Measurements from ENCODE around the gene TMEM200A.

The TMEM200A gene

GRCh38 chr6:130382872-130383490 lies 17.2 kb downstream of the TMEM200A start:
- H3K9me3 ChIP-seq = no peaks in the 10 kb centered on the region
- no peak overlapping the region for H3K4me3 ChIP-seq
- H3K4me1 ChIP-seq = no peaks in the 10 kb centered on the region
- H3K27me3 ChIP-seq (ENCODE audit: low read depth) = no peaks in the 10 kb centered on the region
- H3K36me3 ChIP-seq (replicated peaks) = no peaks in the 10 kb centered on the region
- no peak for DNase-seq (ENCODE audit: low spot score in 2 of 2)
- in situ Hi-C loops (cut with MboI; ENCODE audit: low sequenced_read_pairs) = no loop called here

- H3K36me3 ChIP-seq (replicated peaks) = no peaks in the 10 kb centered on the region
- no peaks in the 10 kb centered on the region for H3K27me3 ChIP-seq (ENCODE audit: low read depth)
- in situ Hi-C loops (cut with MboI; ENCODE audit: low sequenced_read_pairs) = no loop called here
- no peaks in the 10 kb centered on the region for H3K4me1 ChIP-seq
- DNase-seq (ENCODE audit: low spot score in 2 of 2) = no peak
- no peak overlapping the region for H3K4me3 ChIP-seq
- H3K9me3 ChIP-seq = no peaks in the 10 kb centered on the region
Measured at GRCh38 chr6:130385064-130385695, 19.4 kb downstream of the TMEM200A start.

- in situ Hi-C loops (cut with MboI; ENCODE audit: low sequenced_read_pairs) = no loop called here
Measured at GRCh38 chr6:130389142-130389541, 23.3 kb downstream of the TMEM200A start.

GRCh38 chr6:130390890-130391289 lies 25.1 kb downstream of the TMEM200A start:
- H3K9me3 ChIP-seq = no peaks in the 10 kb centered on the region
- in situ Hi-C loops (cut with MboI; ENCODE audit: low sequenced_read_pairs) = no loop called here
- DNase-seq (ENCODE audit: low spot score in 2 of 2) = no peak
- H3K4me3 ChIP-seq = no peak overlapping the region
- H3K27me3 ChIP-seq (ENCODE audit: low read depth) = 0 out of 2 replicates have a peak, but pooled peaks cover 3% of the 10 kb centered on the region
- H3K36me3 ChIP-seq (replicated peaks) = no peaks in the 10 kb centered on the region
- no peaks in the 10 kb centered on the region for H3K4me1 ChIP-seq

More at GRCh38 chr6:130389142-130389541, 23.3 kb downstream of the TMEM200A start:
- DNase-seq (ENCODE audit: low spot score in 2 of 2) = no peak
- no peaks in the 10 kb centered on the region for H3K36me3 ChIP-seq (replicated peaks)
- no peak overlapping the region for H3K4me3 ChIP-seq
- H3K4me1 ChIP-seq = no peaks in the 10 kb centered on the region
- H3K9me3 ChIP-seq = no peaks in the 10 kb centered on the region
- H3K27me3 ChIP-seq (ENCODE audit: low read depth) = 0 out of 2 replicates have a peak, but pooled peaks cover 3% of the 10 kb centered on the region

- Histone ChIP-seq H3K36me3 (replicated peaks) (no peaks in the 10 kb centered on the region), H3K4me3 (no peak overlapping the region), H3K9me3 (no peaks in the 10 kb centered on the region), H3K27me3 (ENCODE audit: low read depth) (0 out of 2 replicates have a peak, but pooled peaks cover 3% of the 10 kb centered on the region), H3K4me1 (no peaks in the 10 kb centered on the region; the same call in 1 of the 2 replicates)
- no peak for DNase-seq (ENCODE audit: low spot score in 2 of 2)
- in situ Hi-C loops (cut with MboI; ENCODE audit: low sequenced_read_pairs) = no loop called here
Measured at GRCh38 chr6:130393306-130393705, 27.5 kb downstream of the TMEM200A start.

GRCh38 chr6:130394246-130394645 lies 28.4 kb downstream of the TMEM200A start:
- Histone ChIP-seq H3K4me3 (no peak overlapping the region), H3K36me3 (replicated peaks) (no peaks in the 10 kb centered on the region), H3K27me3 (ENCODE audit: low read depth) (0 out of 2 replicates have a peak, but pooled peaks cover 3% of the 10 kb centered on the region), H3K4me1 (no peaks in the 10 kb centered on the region; the same call in 1 of the 2 replicates), H3K9me3 (no peaks in the 10 kb centered on the region)
- DNase-seq (ENCODE audit: low spot score in 2 of 2) = no peak
- in situ Hi-C loops (cut with MboI; ENCODE audit: low sequenced_read_pairs) = no loop called here

- H3K9me3 ChIP-seq = no peaks in the 10 kb centered on the region
- no peak overlapping the region for H3K4me3 ChIP-seq
- H3K4me1 ChIP-seq = no peaks in the 10 kb centered on the region; the same call in 1 of the 2 replicates
- H3K27me3 ChIP-seq (ENCODE audit: low read depth) = 0 out of 2 replicates have a peak, but pooled peaks cover 3% of the 10 kb centered on the region
- H3K36me3 ChIP-seq (replicated peaks) = no peaks in the 10 kb centered on the region
- in situ Hi-C loops (cut with MboI; ENCODE audit: low sequenced_read_pairs) = no loop called here
- DNase-seq (ENCODE audit: low spot score in 2 of 2) = no peak
Measured at GRCh38 chr6:130395164-130395563, 29.3 kb downstream of the TMEM200A start.

- no peak for DNase-seq (ENCODE audit: low spot score in 2 of 2)
- Histone ChIP-seq H3K36me3 (replicated peaks) (no peaks in the 10 kb centered on the region), H3K4me1 (no peaks in the 10 kb centered on the region; the same call in 1 of the 2 replicates), H3K27me3 (ENCODE audit: low read depth) (0 out of 2 replicates have a peak, but pooled peaks cover 3% of the 10 kb centered on the region), H3K9me3 (no peaks in the 10 kb centered on the region), H3K4me3 (no peak overlapping the region)
- in situ Hi-C loops (cut with MboI; ENCODE audit: low sequenced_read_pairs) = no loop called here
Measured at GRCh38 chr6:130396722-130397121, 30.9 kb downstream of the TMEM200A start.

- in situ Hi-C loops (cut with MboI; ENCODE audit: low sequenced_read_pairs) = no loop called here
- no peaks in the 10 kb centered on the region for H3K27me3 ChIP-seq (ENCODE audit: low read depth)
- DNase-seq (ENCODE audit: low spot score in 2 of 2) = no peak
Measured at GRCh38 chr6:130405549-130405948, 39.7 kb downstream of the TMEM200A start.

GRCh38 chr6:130407032-130407431 lies 41.2 kb downstream of the TMEM200A start:
- H3K27me3 ChIP-seq (ENCODE audit: low read depth) = no peaks in the 10 kb centered on the region

More at GRCh38 chr6:130405549-130405948, 39.7 kb downstream of the TMEM200A start:
- Histone ChIP-seq H3K4me3 (no peak overlapping the region), H3K36me3 (replicated peaks) (no peaks in the 10 kb centered on the region), H3K4me1 (peaks cover 14% of the 10 kb centered on the region), H3K9me3 (no peaks in the 10 kb centered on the region)

GRCh38 chr6:130409418-130410100 lies 43.7 kb downstream of the TMEM200A start:
- in situ Hi-C loops (cut with MboI; ENCODE audit: low sequenced_read_pairs) = no loop called here
- H3K36me3 ChIP-seq (replicated peaks) = no peaks in the 10 kb centered on the region
- no peaks in the 10 kb centered on the region for H3K27me3 ChIP-seq (ENCODE audit: low read depth)
- DNase-seq (ENCODE audit: low spot score in 2 of 2) = no peak
- H3K9me3 ChIP-seq = no peaks in the 10 kb centered on the region
- H3K4me1 ChIP-seq = peaks cover 14% of the 10 kb centered on the region
- H3K4me3 ChIP-seq = no peak overlapping the region

More at GRCh38 chr6:130407032-130407431, 41.2 kb downstream of the TMEM200A start:
- no peaks in the 10 kb centered on the region for H3K36me3 ChIP-seq (replicated peaks)
- peaks cover 14% of the 10 kb centered on the region for H3K4me1 ChIP-seq
- no peaks in the 10 kb centered on the region for H3K9me3 ChIP-seq
- H3K4me3 ChIP-seq = no peak overlapping the region
- peak in 1 of 2 experiments; percentile 24 for DNase-seq (ENCODE audit: low spot score in 2 of 2)
- in situ Hi-C loops (cut with MboI; ENCODE audit: low sequenced_read_pairs) = no loop called here

- no peak for DNase-seq (ENCODE audit: low spot score in 2 of 2)
- Histone ChIP-seq H3K4me1 (peaks cover 9% of the 10 kb centered on the region), H3K36me3 (replicated peaks) (no peaks in the 10 kb centered on the region), H3K9me3 (no peaks in the 10 kb centered on the region), H3K4me3 (no peak overlapping the region), H3K27me3 (ENCODE audit: low read depth) (no peaks in the 10 kb centered on the region)
- in situ Hi-C loops (cut with MboI; ENCODE audit: low sequenced_read_pairs) = no loop called here
Measured at GRCh38 chr6:130411481-130411880, 45.7 kb downstream of the TMEM200A start.

- H3K4me1 ChIP-seq = no peaks in the 10 kb centered on the region
- no peak for DNase-seq (ENCODE audit: low spot score in 2 of 2)
- no peaks in the 10 kb centered on the region for H3K27me3 ChIP-seq (ENCODE audit: low read depth)
- no peak overlapping the region for H3K4me3 ChIP-seq
- no peaks in the 10 kb centered on the region for H3K9me3 ChIP-seq
- in situ Hi-C loops (cut with MboI; ENCODE audit: low sequenced_read_pairs) = no loop called here
- no peaks in the 10 kb centered on the region for H3K36me3 ChIP-seq (replicated peaks)
Measured at GRCh38 chr6:130412556-130413290, 46.9 kb downstream of the TMEM200A start.

Data from HAP-1 (cell line).